Osteoblast (primary cell): ENCODE measurements around the gene ZNF182. TPM values are rescaled to one million over a fixed set of nuclear protein-coding genes. Genes with fewer than 3 reads are reported as not detected.
"Not testable (repeated sequence)": the region's sequence is repeated elsewhere in the genome, so short reads cannot be mapped to it uniquely, and the experiment has no call there.

Experiments
- DNase-seq: peaks from one replicate; pipeline ENCODE4 v3.0.0; 2011; ENCODE audit warnings: low spot score, mixed read lengths; ENCODE audit not compliant: insufficient read length; ENCODE audit errors: missing footprints
- H2AFZ ChIP-seq: 2 replicates; pipeline ENCODE4 v1.6.0; 2011; ENCODE audit warnings: mild to moderate bottlenecking, low read length
- H3K27ac ChIP-seq: 2 replicates; pipeline ENCODE4 v1.5.1; 2011; ENCODE audit warnings: mild to moderate bottlenecking, low read depth, low read length, moderate library complexity
- H3K27me3 ChIP-seq: 2 replicates; pipeline ENCODE4 v1.6.0; 2012; ENCODE audit warnings: mild to moderate bottlenecking, control low read depth, inconsistent platforms, low read length, moderate library complexity; ENCODE audit not compliant: insufficient read depth
- H3K36me3 ChIP-seq: 2 replicates; pipeline ENCODE4 v1.5.1; 2011; ENCODE audit warnings: mild to moderate bottlenecking, low read length, control low read depth, moderate library complexity; ENCODE audit not compliant: insufficient read depth
- H3K4me1 ChIP-seq: 2 replicates; pipeline ENCODE4 v1.5.1; 2011; ENCODE audit warnings: mild to moderate bottlenecking, low read length, control low read depth, moderate library complexity; ENCODE audit not compliant: insufficient read depth
- H3K4me2 ChIP-seq: 2 replicates; pipeline ENCODE4 v1.6.0; 2011; ENCODE audit warnings: mild to moderate bottlenecking, low read length; ENCODE audit not compliant: insufficient read depth
- H3K4me3 ChIP-seq: fragments of 200-600 bp; sonication (generic); 3 replicates; pipeline ENCODE4 v1.5.1; 2012; ENCODE audit warnings: mild to moderate bottlenecking, low read length, inconsistent platforms; ENCODE audit not compliant: insufficient read depth
- H3K79me2 ChIP-seq: 2 replicates; pipeline ENCODE4 v1.6.0; 2012; ENCODE audit warnings: mild to moderate bottlenecking, low read length, control low read depth, inconsistent platforms; ENCODE audit not compliant: insufficient read depth
- H3K9me3 ChIP-seq: 2 replicates; pipeline ENCODE4 v1.5.1; 2011; ENCODE audit warnings: low read depth, low read length, control low read depth
- H4K20me1 ChIP-seq: 2 replicates; pipeline ENCODE4 v1.6.0; 2012; ENCODE audit warnings: mild to moderate bottlenecking, low read length, control low read depth; ENCODE audit not compliant: insufficient read depth
- CTCF ChIP-seq: IDR thresholded peaks from 2 replicates; pipeline ENCODE4 v1.5.1; 2011; ENCODE audit warnings: mild to moderate bottlenecking, low read depth, low read length, moderate library complexity; ENCODE audit errors: extremely low read depth
- total RNA-seq: library from RNA; depleted of rRNA; stranded (reverse); fragments of >200 nt; gene quantifications from 2 replicates; pipeline ENCODE4 v1.2.3, GENCODE V29; 2012

The ZNF182 gene
- total RNA-seq, 1 donor: 4.3 TPM

- H3K9me3 ChIP-seq: no peaks in the 10 kb centered on the region
- H3K27me3 ChIP-seq: no peaks in the 10 kb centered on the region
- no peak overlapping the region for H3K4me3 ChIP-seq
- no peak for DNase-seq
- H3K79me2 ChIP-seq: no peaks in the 10 kb centered on the region
- no peaks in the 10 kb centered on the region for H3K4me1 ChIP-seq
- H4K20me1 ChIP-seq: no peaks in the 10 kb centered on the region
- H3K36me3 ChIP-seq: no peaks in the 10 kb centered on the region
- H3K27ac ChIP-seq: no peak overlapping the region
- H2AFZ ChIP-seq: no peak overlapping the region
- no peak for TF ChIP-seq CTCF
- H3K4me2 ChIP-seq: no peak overlapping the region
These were observed 69.8 kb downstream of the ZNF182 start for GRCh38 chrX:47933946-47934345.

GRCh38 chrX:47931970-47932369 is 71.8 kb downstream of the ZNF182 start:
- not testable (repeated sequence) for H3K36me3 ChIP-seq, H3K27me3 ChIP-seq, H3K27ac ChIP-seq, DNase-seq, H3K4me3 ChIP-seq, H3K4me1 ChIP-seq, H3K9me3 ChIP-seq, H3K4me2 ChIP-seq, H2AFZ ChIP-seq, H3K79me2 ChIP-seq, H4K20me1 ChIP-seq

- no peak for TF ChIP-seq CTCF
- H3K27ac ChIP-seq: no peak overlapping the region
- H3K4me2 ChIP-seq: no peak overlapping the region
- H3K27me3 ChIP-seq: no peaks in the 10 kb centered on the region
- H3K36me3 ChIP-seq: no peaks in the 10 kb centered on the region
- H3K79me2 ChIP-seq: no peaks in the 10 kb centered on the region
- DNase-seq: no peak
- H4K20me1 ChIP-seq: no peaks in the 10 kb centered on the region
- no peaks in the 10 kb centered on the region for H3K9me3 ChIP-seq
- H2AFZ ChIP-seq: no peak overlapping the region
- no peaks in the 10 kb centered on the region for H3K4me1 ChIP-seq
- no peak overlapping the region for H3K4me3 ChIP-seq
These were observed 76.6 kb downstream of the ZNF182 start for GRCh38 chrX:47927212-47927611.

Other genes with a start within 250 kb of the ZNF182 start
- 5.8 and 7.7 TPM in 2 replicates for gene ZNF81, start 167.1 kb downstream of the ZNF182 start, total RNA-seq
- gene SPACA5, start 3.0 kb upstream of the ZNF182 start, total RNA-seq: not detected in 2 replicates
- 0.72 and 2.1 TPM in 2 replicates for gene ZNF630, start 67.7 kb upstream of the ZNF182 start, total RNA-seq
- gene SPACA5B, start 126.6 kb upstream of the ZNF182 start, total RNA-seq: not detected in 2 replicates
- gene SSX5, start 192.8 kb upstream of the ZNF182 start, total RNA-seq: not detected in 2 replicates